OCI-M2 (cell line): ENCODE results near the gene ANKRD42.
"Not testable (repeated sequence)": the region's sequence is repeated elsewhere in the genome, so short reads cannot be mapped to it uniquely, and the experiment has no call there.

Source experiments
- DNase-seq: peaks from one replicate; lab custom pipeline; 2025; ENCODE audit not compliant: unreplicated experiment; lab: John Stamatoyannopoulos, UW

Gene ANKRD42

DNA sequence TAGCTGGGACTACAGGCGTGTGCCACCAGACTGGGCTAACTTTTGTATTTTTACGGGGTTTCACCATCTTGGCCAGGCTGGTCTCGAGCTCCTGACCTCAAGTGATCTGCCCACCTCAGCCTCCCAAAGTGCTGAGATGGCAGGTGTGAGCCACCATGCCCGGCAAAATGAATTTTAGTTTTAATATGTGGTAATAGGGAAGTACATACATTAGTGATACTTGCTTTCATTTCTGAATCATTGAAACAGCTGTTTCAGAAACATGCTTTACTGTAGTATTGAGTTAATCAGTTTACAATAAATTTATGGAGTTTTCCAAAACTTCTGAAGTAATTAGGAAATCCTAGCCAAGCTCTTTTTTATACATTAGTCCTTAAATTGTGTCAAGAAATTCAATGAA lies 21.0 kb upstream of the ANKRD42 start:
- no peak for DNase-seq

DNA sequence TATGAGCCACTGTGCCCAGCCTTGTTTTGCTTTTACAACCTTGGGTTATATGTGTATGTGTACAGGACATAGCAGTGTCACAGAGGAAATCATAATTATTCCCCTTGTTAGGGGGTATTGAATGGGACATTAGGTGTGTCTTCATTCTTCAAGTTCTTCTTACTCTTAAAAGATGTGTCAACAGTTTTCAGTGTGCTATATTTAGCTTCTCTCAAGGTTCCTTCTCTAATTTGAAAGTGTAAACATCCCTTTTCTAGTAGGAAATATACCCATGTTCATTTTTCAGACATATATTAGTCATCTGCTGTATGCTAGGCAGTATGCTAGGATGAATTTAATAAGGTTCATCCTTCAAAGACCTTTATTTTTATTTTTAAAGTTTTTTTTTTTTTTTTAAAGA lies 19.5 kb upstream of the ANKRD42 start:
- DNase-seq, result no peak

DNA sequence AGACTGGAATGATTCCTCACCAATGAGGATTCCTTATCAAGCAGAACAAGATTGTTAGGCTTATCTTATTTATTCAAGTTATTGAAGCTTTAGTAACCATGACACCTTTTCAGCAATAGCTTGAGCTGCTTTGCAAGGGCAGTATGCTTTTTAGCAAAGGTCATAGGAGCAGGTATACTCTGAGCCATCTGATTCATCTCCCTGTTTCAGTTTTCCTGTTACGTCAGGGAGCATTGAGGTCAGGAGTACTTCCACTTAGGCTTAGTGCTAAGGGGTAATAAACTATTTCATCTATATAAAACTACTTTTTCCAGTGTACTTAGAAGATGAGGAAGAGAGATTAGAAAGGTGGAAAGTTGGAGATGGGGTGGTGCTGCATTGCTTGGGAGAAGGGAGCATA lies 17.7 kb upstream of the ANKRD42 start:
- DNase-seq, result no peak

DNA sequence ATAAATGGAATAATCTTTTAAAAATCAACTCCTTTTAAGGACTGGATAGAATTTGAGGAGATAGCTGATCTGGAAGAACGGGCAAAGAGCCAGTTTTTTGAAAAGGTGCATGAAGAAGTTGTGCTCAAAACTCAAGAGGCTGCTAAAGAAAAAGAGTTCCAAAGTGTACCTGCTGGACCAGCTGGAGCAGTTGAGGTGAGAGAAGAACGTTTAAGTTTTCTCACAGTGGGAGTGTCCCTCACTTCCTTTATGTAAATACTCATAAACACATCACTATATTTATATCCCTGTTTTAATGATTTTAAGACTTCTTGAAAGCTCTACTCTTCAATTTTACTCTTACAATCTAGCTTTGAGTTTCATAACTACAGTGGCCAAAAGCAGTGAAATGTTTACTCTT lies 11.7 kb upstream of the ANKRD42 start:
- no peak for DNase-seq

DNA sequence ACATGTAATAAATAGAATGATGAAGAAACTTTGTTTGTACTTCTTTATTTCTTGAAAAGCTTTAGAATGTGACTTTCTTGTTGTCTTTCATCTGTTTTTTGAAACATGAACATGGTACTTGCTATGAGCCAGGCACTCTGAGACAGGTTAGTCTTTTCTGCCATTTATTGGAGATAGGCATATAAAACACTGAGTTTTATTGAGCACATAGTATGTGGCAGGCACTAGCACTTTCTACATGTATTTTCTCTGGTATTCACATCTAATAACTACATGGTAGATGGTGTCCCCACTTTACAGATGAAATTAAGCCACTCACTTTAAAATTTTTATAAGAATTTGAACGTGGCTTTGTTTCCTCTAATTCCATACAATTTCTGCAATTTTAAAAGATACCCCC lies 7.7 kb upstream of the ANKRD42 start:
- no peak for DNase-seq

GRCh38 chr11:83187465-83187864 lies 6.0 kb upstream of the ANKRD42 start:
- DNase-seq, result no peak

DNA sequence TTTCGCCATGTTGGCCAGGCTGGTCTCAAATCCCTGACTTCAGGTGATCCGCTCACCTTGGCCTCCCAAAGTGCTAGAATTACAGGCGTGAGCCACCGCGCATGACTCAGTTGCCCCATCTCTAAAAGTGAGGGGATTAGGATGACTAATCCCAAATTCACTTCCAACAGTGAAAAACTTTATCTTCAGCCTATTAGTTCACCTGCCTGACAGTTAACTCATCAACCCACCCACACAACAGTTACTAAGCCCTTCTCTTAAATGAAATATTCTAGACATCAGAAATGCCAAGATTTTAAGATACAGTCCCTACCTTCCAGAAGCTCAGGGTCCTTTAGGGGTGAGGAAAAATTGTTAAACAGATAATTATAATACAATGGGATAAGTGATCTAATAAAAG lies 2.0 kb upstream of the ANKRD42 start:
- DNase-seq, result no peak

DNA sequence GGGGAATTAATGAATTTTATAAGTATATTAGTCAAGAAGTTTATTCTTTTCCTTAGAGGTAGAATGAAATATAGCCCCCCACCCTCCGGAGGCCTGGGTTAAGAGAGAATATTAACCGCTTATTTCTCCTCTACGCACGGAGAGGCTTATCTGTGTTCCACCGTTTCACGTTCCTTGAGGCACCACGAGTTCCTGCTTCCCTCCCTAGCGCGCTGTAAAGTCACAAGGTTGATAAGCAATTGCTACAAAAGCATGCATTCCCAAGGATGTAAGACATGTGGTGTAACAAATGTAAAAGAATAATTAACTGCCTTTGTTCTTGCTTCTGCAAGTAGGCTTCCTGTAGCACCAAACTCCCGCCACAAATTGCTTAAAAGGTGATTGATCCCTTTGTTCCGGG lies 1.5 kb upstream of the ANKRD42 start:
- DNase-seq, result no peak

- DNase-seq, result no peak
Measured at GRCh38 chr11:83192606-83193245, 786 bp upstream of the ANKRD42 start.

DNA sequence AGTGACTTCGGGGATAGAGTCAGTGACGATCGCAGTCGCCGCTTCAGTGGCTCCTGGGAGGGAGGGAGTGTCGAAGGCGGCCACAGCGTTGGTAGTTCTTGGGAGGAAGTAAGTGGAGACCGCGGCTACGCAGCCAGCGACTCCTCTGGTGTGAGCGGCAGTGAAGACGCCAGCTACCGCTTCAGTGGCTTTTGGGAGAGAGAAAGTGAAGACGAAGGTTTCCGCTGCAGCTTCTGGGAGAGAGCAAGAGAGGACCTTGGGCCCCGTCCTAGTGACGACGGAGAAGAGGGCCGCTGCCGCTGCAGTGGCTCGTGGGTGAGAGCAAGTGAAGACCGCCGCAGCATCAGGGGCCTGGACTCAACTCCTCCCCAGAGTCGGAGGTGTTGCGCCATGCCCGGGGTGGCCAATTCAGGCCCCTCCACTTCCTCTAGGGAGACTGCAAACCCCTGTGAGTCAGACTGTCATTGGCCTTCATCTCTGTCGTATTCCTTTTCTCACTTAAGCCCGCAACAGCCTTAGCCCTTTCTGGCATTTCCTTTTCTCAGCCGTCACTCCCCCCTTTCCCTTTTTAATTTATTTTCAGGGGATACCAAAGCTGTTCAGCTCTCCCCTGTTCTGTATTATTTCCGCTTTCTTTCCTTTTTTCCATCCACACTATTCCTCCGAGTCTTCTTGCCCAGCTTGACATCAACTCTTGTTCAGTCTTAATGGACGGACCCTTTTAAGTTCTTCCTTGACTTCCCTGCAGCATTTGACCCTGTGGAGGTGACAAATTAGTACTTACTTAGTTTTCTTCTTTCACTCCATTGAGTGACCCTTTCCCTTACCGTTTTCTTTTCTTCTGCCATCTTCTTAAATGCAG lies 1.0 kb downstream of the ANKRD42 start:
- DNase-seq, result no peak

GRCh38 chr11:83195143-83195466 lies 1.6 kb downstream of the ANKRD42 start:
- DNase-seq, result no peak

GRCh38 chr11:83195649-83196048 lies 2.1 kb downstream of the ANKRD42 start:
- DNase-seq, result no peak

GRCh38 chr11:83200035-83200434 lies 6.5 kb downstream of the ANKRD42 start:
- DNase-seq, result no peak

- no peak for DNase-seq
Measured at GRCh38 chr11:83205608-83206185, 12.2 kb downstream of the ANKRD42 start.

DNA sequence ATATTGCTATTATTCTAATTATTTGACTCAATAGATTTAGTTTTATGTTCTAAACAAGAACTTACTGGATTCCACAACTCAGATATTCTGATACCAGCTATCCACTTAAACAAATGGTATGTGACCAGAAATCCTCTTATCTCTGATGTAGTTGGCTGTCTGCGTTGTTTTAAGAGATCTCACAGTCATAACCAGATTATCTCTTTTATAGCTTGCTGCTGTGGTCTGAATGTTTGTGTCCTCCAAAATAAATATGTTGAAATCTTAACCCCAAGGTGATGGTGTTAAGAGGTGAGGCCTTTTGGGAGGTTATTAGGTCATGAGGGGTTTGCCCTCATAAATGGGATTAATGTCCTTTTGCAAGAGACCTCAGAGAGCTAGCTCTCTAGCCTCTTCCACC lies 12.7 kb downstream of the ANKRD42 start:
- no peak for DNase-seq

DNA sequence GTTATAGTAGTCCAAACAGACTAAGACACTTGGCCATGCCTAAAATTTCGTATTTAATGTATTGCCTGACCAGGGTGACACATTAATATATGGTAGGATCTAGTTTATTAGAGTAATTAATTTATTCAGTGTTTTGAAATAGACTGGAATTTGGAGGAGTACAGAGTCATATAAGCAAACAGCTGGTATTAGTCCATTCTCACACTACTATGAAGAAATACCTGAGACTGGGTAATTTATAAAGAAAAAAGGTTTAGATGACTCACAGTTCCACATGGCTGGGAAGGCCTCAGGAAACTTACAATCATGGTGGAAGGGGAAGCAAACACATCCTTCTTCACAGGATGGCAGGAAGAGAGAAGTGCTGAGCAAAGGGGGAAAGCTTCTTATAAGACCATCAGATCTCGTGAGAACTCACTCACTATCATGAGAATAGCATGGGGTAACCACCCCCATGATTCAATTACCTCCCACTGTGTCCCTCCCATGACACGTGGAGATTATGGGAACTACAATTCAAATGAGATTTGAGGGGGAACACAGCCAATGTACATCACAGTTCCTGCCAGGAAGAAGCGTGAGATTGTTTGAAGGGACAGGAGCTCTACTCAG lies 13.4 kb downstream of the ANKRD42 start:
- DNase-seq, result not testable (repeated sequence)

- no peak for DNase-seq
Measured at GRCh38 chr11:83219095-83219494, 25.6 kb downstream of the ANKRD42 start.

GRCh38 chr11:83220260-83220659 lies 26.7 kb downstream of the ANKRD42 start:
- DNase-seq, result no peak

DNA sequence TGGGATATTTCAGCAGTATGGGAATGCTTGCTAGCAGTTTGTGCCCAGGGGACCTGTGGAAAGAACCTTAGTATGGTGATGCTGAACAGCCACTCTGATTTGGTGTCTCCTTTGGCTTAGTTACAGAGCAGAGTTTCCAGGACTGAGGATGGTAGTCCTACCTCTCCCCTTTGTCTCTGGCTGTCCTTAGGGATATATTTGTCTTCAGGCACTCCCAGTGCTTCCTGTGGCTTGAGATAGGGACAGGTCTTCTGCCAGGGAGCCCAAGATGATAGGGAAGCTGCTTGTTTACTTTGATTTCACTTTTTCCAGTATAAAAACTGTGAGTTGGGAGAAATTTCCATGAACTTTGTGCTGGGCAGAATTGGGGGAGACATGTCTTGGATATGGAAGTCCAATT lies 28.2 kb downstream of the ANKRD42 start:
- DNase-seq, result no peak

DNA sequence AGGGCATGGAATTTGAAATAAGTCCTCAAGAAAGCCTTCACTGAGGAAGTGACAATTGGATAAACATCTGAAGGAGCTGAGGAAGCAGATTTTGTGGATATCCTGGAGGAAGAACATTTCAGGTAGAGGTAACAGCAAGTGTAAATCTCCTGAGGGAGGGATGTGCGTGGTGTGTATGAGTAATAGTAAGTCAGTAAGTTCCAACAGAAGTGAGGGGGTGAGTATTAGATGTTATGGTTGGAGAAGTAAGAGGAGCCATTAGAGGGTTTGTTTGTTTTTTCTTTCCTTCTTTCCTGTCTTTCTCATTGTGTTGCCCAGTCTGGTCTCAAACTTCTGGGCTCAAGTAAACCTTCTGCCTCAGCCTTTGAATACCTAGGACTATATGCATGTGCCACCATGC lies 29.0 kb downstream of the ANKRD42 start:
- DNase-seq, result no peak

GRCh38 chr11:83223457-83223856 lies 29.9 kb downstream of the ANKRD42 start:
- no peak for DNase-seq

DNA sequence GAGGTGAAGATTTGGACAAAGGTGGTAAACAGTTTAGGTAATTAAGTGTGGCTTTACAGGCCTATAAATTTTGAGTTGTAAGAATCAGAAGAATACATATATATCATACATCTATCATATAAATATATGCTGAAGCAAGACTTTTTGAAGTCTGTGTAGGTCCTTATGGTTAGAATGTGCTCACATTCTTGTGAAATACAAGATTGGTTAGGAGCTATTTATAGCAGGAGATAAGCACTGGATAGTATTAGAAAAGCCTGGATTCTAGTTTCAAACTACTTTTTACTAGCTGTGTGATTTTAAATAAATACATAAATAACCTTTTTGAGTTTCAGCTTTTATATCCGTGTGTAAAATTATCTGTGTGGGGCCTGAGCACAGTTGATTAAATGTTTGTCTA lies 42.3 kb downstream of the ANKRD42 start:
- no peak for DNase-seq
